CD4-positive, alpha-beta T cell (primary cell): ENCODE measurements around the gene KIF18A. TPM values are rescaled to one million over a fixed set of nuclear protein-coding genes. Genes with fewer than 3 reads are reported as not detected.

Source experiments
- ATAC-seq: fragments of 200-7000 bp; cut with Tn5 transposase; one replicate; pipeline ENCODE4 v1.10.0; 2022; ENCODE audit warnings: mild to moderate bottlenecking; ENCODE audit not compliant: poor library complexity
- CTCF ChIA-PET: fragments of 350-600 bp; sonication (Branson Sonifier 250); formaldehyde crosslinking; loops from one replicate; lab custom pipeline; 2021; ENCODE audit warnings: antibody characterized with exemption, inconsistent platforms; lab: Charles Lee
- POLR2A ChIA-PET: fragments of 350-600 bp; sonication (Branson Sonifier 250); formaldehyde crosslinking; loops from one replicate; lab custom pipeline; 2021; ENCODE audit warnings: antibody characterized with exemption, inconsistent platforms; lab: Charles Lee
- DNase-seq, 14 experiments: peaks; one replicate each; pipeline ENCODE4 v3.0.0-alpha.2; 2013 to 2020; ENCODE audit warnings: mixed read lengths in 2 of 14
- H3K27ac ChIP-seq, 2 donors: one replicate each; pipeline versions ENCODE4 v1.5.1 to v1.7.0; 2013; ENCODE audit warnings: low read length in 2 of 2, low read depth in 1 of 2, mild to moderate bottlenecking in 1 of 2
- H3K27me3 ChIP-seq, 2 experiments: 1 replicate in 1 of 2; 2 replicates in 1 of 2; pipeline versions ENCODE4 v1.6.1 to v1.7.0; 2013; ENCODE audit warnings: low read length in 2 of 2, control low read depth in 1 of 2, mild to moderate bottlenecking in 1 of 2, moderate library complexity in 1 of 2; ENCODE audit not compliant: insufficient read depth in 2 of 2, control insufficient read depth in 1 of 2
- H3K36me3 ChIP-seq: one replicate; pipeline ENCODE4 v1.6.1; 2013; ENCODE audit warnings: low read length, control low read depth; ENCODE audit not compliant: insufficient read depth
- H3K4me1 ChIP-seq: one replicate; pipeline ENCODE4 v1.6.1; 2013; ENCODE audit warnings: low read length, control low read depth; ENCODE audit not compliant: insufficient read depth
- H3K4me3 ChIP-seq: one replicate; pipeline ENCODE4 v1.5.1; 2013; ENCODE audit warnings: mild to moderate bottlenecking, low read length, moderate library complexity
- H3K9me3 ChIP-seq, 2 experiments: 1 replicate in 1 of 2; 2 replicates in 1 of 2; pipeline versions ENCODE4 v1.6.1 to v1.7.0; 2013; ENCODE audit warnings: low read length in 2 of 2, mild to moderate bottlenecking in 2 of 2, control low read depth in 1 of 2, moderate library complexity in 1 of 2; ENCODE audit not compliant: control insufficient read depth in 1 of 2, insufficient read depth in 1 of 2
- H3K27ac Mint-ChIP-seq: one replicate; pipeline ENCODE4 v1.8.0; 2020; ENCODE audit warnings: mixed read lengths
- H3K27me3 Mint-ChIP-seq: one replicate; pipeline ENCODE4 v1.8.0; 2021; ENCODE audit warnings: mixed read lengths
- H3K36me3 Mint-ChIP-seq: one replicate; pipeline ENCODE4 v1.8.0; 2021; ENCODE audit warnings: low read depth, mixed read lengths
- H3K4me1 Mint-ChIP-seq: one replicate; pipeline ENCODE4 v1.8.0; 2021; ENCODE audit warnings: low read depth, mixed read lengths
- H3K4me3 Mint-ChIP-seq: one replicate; pipeline ENCODE4 v1.8.0; 2020; ENCODE audit warnings: mild to moderate bottlenecking, mixed read lengths
- H3K9me3 Mint-ChIP-seq: one replicate; pipeline ENCODE4 v1.8.0; 2020; ENCODE audit warnings: mixed read lengths
- intact Hi-C, 2 experiments: fragments of 100-400 bp; cut with DNase I in 1 of 2; cut with micrococcal nuclease in 1 of 2; formaldehyde crosslinking; loops; one replicate each; pipeline versions ENCODE4 v1.15.1 to v1.9.0; 2023 to 2025; cut with DNase I, micrococcal nuclease
- total RNA-seq, 174 experiments: library from RNA in 2 of 174; stranded (reverse) in 2 of 174; gene quantifications; one replicate each; pipeline ENCODE4 v1.2.3 and lab custom pipeline; 2021 to 2026
- TF ChIP-seq, protein P1 (sequence below): fragments of 200-600 bp; IDR thresholded peaks from one replicate; pipeline ENCODE4 v1.8.0; 2022; ENCODE audit warnings: antibody characterized with exemption, mild to moderate bottlenecking

Gene KIF18A
- total RNA-seq, 2 experiments from 2014 or later: 3.4 to 5.3 TPM

DNA sequence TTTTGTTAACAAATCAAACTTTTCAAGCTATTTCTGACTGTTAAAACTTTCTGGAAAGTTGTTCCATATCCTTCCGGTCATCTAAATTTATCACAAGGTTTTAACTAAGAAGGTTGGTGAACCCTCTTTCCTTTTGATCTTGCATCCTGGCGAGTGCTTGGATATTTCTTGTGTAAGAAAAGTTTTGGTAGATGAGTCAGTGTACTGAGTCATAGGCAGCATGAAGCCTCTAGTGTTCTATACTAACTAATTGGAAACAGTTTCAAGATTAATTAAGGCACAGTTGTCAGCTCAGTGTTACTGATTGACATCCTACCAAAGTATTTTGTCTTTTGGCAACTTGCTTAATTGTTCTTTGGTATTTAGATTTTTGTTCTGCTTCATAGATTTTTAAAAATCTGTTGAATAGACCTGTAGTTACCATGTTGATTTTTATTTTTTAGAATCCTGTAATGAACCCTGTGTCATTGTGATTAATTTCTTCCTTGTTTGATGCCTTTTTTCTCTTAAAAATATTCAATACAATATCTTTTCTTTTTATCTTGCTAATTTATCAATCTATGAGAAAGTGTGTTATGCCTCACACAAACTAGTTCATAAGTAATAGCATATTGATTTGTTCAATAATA is 38.3 kb upstream of the KIF18A start:
- no peaks in the 10 kb centered on the region for H3K27me3 Mint-ChIP-seq
- intact Hi-C loops: no loop called here
- no peak overlapping the region for H3K27ac Mint-ChIP-seq
- no peaks in the 10 kb centered on the region for H3K4me1 Mint-ChIP-seq
- no peak overlapping the region for H3K4me3 Mint-ChIP-seq
- ATAC-seq: no peak
- Histone ChIP-seq H3K4me1 (no peaks in the 10 kb centered on the region), H3K4me3 (no peak overlapping the region), H3K27ac (no peak overlapping the region), H3K9me3 (no peaks in the 10 kb centered on the region), H3K27me3 (no peaks in the 10 kb centered on the region), H3K36me3 (no peaks in the 10 kb centered on the region)
- DNase-seq: no peak
- ChIA-PET CTCF (no interaction called here), POLR2A (no interaction called here)
- no peaks in the 10 kb centered on the region for H3K9me3 Mint-ChIP-seq
- H3K36me3 Mint-ChIP-seq: peaks cover 40% of the 10 kb centered on the region
- TF ChIP-seq, protein P1, sequence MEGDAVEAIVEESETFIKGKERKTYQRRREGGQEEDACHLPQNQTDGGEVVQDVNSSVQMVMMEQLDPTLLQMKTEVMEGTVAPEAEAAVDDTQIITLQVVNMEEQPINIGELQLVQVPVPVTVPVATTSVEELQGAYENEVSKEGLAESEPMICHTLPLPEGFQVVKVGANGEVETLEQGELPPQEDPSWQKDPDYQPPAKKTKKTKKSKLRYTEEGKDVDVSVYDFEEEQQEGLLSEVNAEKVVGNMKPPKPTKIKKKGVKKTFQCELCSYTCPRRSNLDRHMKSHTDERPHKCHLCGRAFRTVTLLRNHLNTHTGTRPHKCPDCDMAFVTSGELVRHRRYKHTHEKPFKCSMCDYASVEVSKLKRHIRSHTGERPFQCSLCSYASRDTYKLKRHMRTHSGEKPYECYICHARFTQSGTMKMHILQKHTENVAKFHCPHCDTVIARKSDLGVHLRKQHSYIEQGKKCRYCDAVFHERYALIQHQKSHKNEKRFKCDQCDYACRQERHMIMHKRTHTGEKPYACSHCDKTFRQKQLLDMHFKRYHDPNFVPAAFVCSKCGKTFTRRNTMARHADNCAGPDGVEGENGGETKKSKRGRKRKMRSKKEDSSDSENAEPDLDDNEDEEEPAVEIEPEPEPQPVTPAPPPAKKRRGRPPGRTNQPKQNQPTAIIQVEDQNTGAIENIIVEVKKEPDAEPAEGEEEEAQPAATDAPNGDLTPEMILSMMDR: no peak

- H3K27me3 ChIP-seq: no peaks in the 10 kb centered on the region
- no peaks in the 10 kb centered on the region for H3K27me3 Mint-ChIP-seq
- no peak overlapping the region for H3K27ac ChIP-seq
- DNase-seq (no peak), ATAC-seq (no peak)
- H3K36me3 ChIP-seq: no peaks in the 10 kb centered on the region
- CTCF ChIA-PET: interaction anchor here (1.5 kb wide), 1 partner anchor 9 kb away, joined by 4 read pairs; no protein-coding TSS in a partner anchor
- intact Hi-C loops: no loop called here
- TF ChIP-seq, protein P1: no peak
- peaks cover 7 to 13% of the 10 kb centered on the region in 2 experiments for H3K9me3 ChIP-seq
- H3K4me1 Mint-ChIP-seq: no peaks in the 10 kb centered on the region
- POLR2A ChIA-PET: no interaction called here
- H3K4me3 ChIP-seq: no peak overlapping the region
- peaks cover 49% of the 10 kb centered on the region for H3K36me3 Mint-ChIP-seq
- no peaks in the 10 kb centered on the region for H3K4me1 ChIP-seq
- peaks cover 2% of the 10 kb centered on the region for H3K9me3 Mint-ChIP-seq
- no peak overlapping the region for H3K27ac Mint-ChIP-seq
- no peak overlapping the region for H3K4me3 Mint-ChIP-seq
These were observed 36.9 kb upstream of the KIF18A start for GRCh38 chr11:28144808-28145207.

GRCh38 chr11:28142724-28143123 is 34.8 kb upstream of the KIF18A start:
- no peak for DNase-seq
- H3K4me1 ChIP-seq: no peaks in the 10 kb centered on the region
- ATAC-seq: no peak
- H3K9me3 Mint-ChIP-seq: peaks cover 4% of the 10 kb centered on the region
- intact Hi-C loops: no loop called here
- no peak overlapping the region for H3K27ac ChIP-seq
- H3K4me1 Mint-ChIP-seq: no peaks in the 10 kb centered on the region
- no peak overlapping the region for H3K4me3 ChIP-seq
- no peaks in the 10 kb centered on the region for H3K27me3 ChIP-seq
- H3K27ac Mint-ChIP-seq: no peak overlapping the region
- TF ChIP-seq, protein P1: no peak
- peaks cover 9 to 25% of the 10 kb centered on the region in 2 experiments for H3K9me3 ChIP-seq
- ChIA-PET POLR2A (no interaction called here), CTCF (no interaction called here)
- H3K36me3 Mint-ChIP-seq: peaks cover 63% of the 10 kb centered on the region
- H3K36me3 ChIP-seq: no peaks in the 10 kb centered on the region
- no peak overlapping the region for H3K4me3 Mint-ChIP-seq
- H3K27me3 Mint-ChIP-seq: no peaks in the 10 kb centered on the region
